H9 (cell line): ENCODE results near the gene ATRNL1. TPM values are rescaled to one million over a fixed set of nuclear protein-coding genes. Genes with fewer than 3 reads are reported as not detected.

Experiments used
- DNase-seq: peaks from one replicate; pipeline ENCODE4 v3.0.0-alpha.2; 2017
- H2AFZ ChIP-seq: one replicate; pipeline ENCODE4 v1.6.1; 2013; ENCODE audit warnings: mild to moderate bottlenecking, low read length, control low read depth, moderate library complexity
- H2AK5ac ChIP-seq: 2 replicates; pipeline ENCODE4 v1.6.1; 2013; ENCODE audit warnings: low read length, control low read depth, mixed read lengths; ENCODE audit not compliant: insufficient read length
- H2BK120ac ChIP-seq: one replicate; pipeline ENCODE4 v1.6.1; 2013; ENCODE audit warnings: low read depth, mild to moderate bottlenecking, low read length, control low read depth, inconsistent platforms; ENCODE audit not compliant: poor library complexity, severe bottlenecking
- H2BK12ac ChIP-seq: 2 replicates; pipeline ENCODE4 v1.6.1; 2013; ENCODE audit warnings: low read length, control low read depth, mixed read lengths, low read depth; ENCODE audit not compliant: insufficient read length
- H2BK15ac ChIP-seq: 2 replicates; pipeline ENCODE4 v1.6.1; 2013; ENCODE audit warnings: low read depth, low read length, control low read depth
- H2BK20ac ChIP-seq: one replicate; pipeline ENCODE4 v1.6.1; 2013; ENCODE audit warnings: low read depth, mild to moderate bottlenecking, low read length, control low read depth, inconsistent platforms; ENCODE audit not compliant: poor library complexity, severe bottlenecking
- H2BK5ac ChIP-seq: 2 replicates; pipeline ENCODE4 v1.6.1; 2013; ENCODE audit warnings: low read length, control low read depth, mixed read lengths; ENCODE audit not compliant: insufficient read length
- H3K14ac ChIP-seq: 2 replicates; pipeline ENCODE4 v1.6.1; 2013; ENCODE audit warnings: low read length, control low read depth; ENCODE audit not compliant: insufficient read depth
- H3K18ac ChIP-seq: 2 replicates; pipeline ENCODE4 v1.6.1; 2013; ENCODE audit warnings: low read depth, mild to moderate bottlenecking, mixed read lengths, low read length, control low read depth; ENCODE audit not compliant: insufficient read length
- H3K23ac ChIP-seq: 2 replicates; pipeline ENCODE4 v1.6.1; 2013; ENCODE audit warnings: low read length, control low read depth, mixed read lengths, low read depth; ENCODE audit not compliant: insufficient read length
- H3K23me2 ChIP-seq: 2 replicates; pipeline ENCODE4 v1.6.1; 2013; ENCODE audit warnings: low read depth, mild to moderate bottlenecking, mixed read lengths, low read length, control low read depth; ENCODE audit not compliant: insufficient read length, poor library complexity, severe bottlenecking
- H3K27ac ChIP-seq: 2 replicates; pipeline ENCODE4 v1.5.1; 2013; ENCODE audit warnings: low read length, control low read depth, mixed read lengths, low read depth; ENCODE audit not compliant: insufficient read length
- H3K27me3 ChIP-seq: 2 replicates; pipeline ENCODE4 v1.6.1; 2013; ENCODE audit warnings: low read length, control low read depth, inconsistent platforms; ENCODE audit not compliant: insufficient read depth
- H3K4ac ChIP-seq: 2 replicates; pipeline ENCODE4 v1.6.1; 2013; ENCODE audit warnings: low read depth, mild to moderate bottlenecking, control low read depth, inconsistent platforms, low read length, moderate library complexity
- H3K4me1 ChIP-seq: 2 replicates; pipeline ENCODE4 v1.6.1; 2013; ENCODE audit warnings: low read length, control low read depth, inconsistent platforms; ENCODE audit not compliant: insufficient read depth
- H3K4me2 ChIP-seq: 2 replicates; pipeline ENCODE4 v1.6.1; 2013; ENCODE audit warnings: low read length, control low read depth, mixed read lengths; ENCODE audit not compliant: insufficient read length, insufficient read depth
- H3K56ac ChIP-seq: 2 replicates; pipeline ENCODE4 v1.6.1; 2013; ENCODE audit warnings: low read depth, mild to moderate bottlenecking, mixed read lengths, low read length, control low read depth; ENCODE audit not compliant: insufficient read length
- H3K79me1 ChIP-seq: 2 replicates; pipeline ENCODE4 v1.6.1; 2013; ENCODE audit warnings: low read depth, mild to moderate bottlenecking, moderate library complexity, low read length, control low read depth, inconsistent platforms; ENCODE audit not compliant: insufficient read depth, poor library complexity, severe bottlenecking
- H3K79me2 ChIP-seq: 2 replicates; pipeline ENCODE4 v1.6.1; 2013; ENCODE audit warnings: low read length, control low read depth, inconsistent platforms; ENCODE audit not compliant: insufficient read depth
- H3K9ac ChIP-seq: 2 replicates; pipeline ENCODE4 v1.6.1; 2013; ENCODE audit warnings: low read length, control low read depth, mixed read lengths; ENCODE audit not compliant: insufficient read length; ENCODE audit errors: extremely low read depth
- H3K9me3 ChIP-seq: one replicate; pipeline ENCODE4 v1.6.1; 2013; ENCODE audit warnings: low read depth, low read length, inconsistent platforms; ENCODE audit not compliant: control insufficient read depth
- H3T11ph ChIP-seq: one replicate; pipeline ENCODE4 v1.6.1; 2013; ENCODE audit warnings: mild to moderate bottlenecking, low read length, control low read depth, inconsistent platforms
- H4K20me1 ChIP-seq: one replicate; pipeline ENCODE4 v1.6.1; 2013; ENCODE audit not compliant: control insufficient read depth, insufficient read length, insufficient read depth
- H4K5ac ChIP-seq: 2 replicates; pipeline ENCODE4 v1.6.1; 2013; ENCODE audit warnings: low read depth, mild to moderate bottlenecking, mixed read lengths, low read length, control low read depth; ENCODE audit not compliant: insufficient read length
- H4K8ac ChIP-seq: replicated peaks from 2 replicates; pipeline ENCODE4 v1.6.1; 2013; ENCODE audit warnings: low read length, control low read depth, mixed read lengths, low read depth; ENCODE audit not compliant: insufficient read length
- H4K91ac ChIP-seq: 2 replicates; pipeline ENCODE4 v1.6.1; 2013; ENCODE audit warnings: low read depth, mild to moderate bottlenecking, moderate library complexity, mixed read lengths, low read length, control low read depth; ENCODE audit not compliant: insufficient read length
- H3K27ac Mint-ChIP-seq, 3 experiments: 2 replicates in 2 of 3; 3 replicates in 1 of 3; pipeline ENCODE4 v1.8.0; 2020 to 2021; ENCODE audit warnings: mixed read lengths in 3 of 3, mild to moderate bottlenecking in 1 of 3, moderate library complexity in 1 of 3
- H3K27me3 Mint-ChIP-seq: 2 replicates; pipeline ENCODE4 v1.8.0; 2021; ENCODE audit warnings: low read depth, mild to moderate bottlenecking, moderate library complexity, mixed read lengths
- H3K36me3 Mint-ChIP-seq, 3 experiments: 2 replicates in 2 of 3; 3 replicates in 1 of 3; pipeline ENCODE4 v1.8.0; 2020 to 2021; ENCODE audit warnings: low read depth in 3 of 3, mixed read lengths in 3 of 3; ENCODE audit not compliant: insufficient read depth in 1 of 3
- H3K4me1 Mint-ChIP-seq, 2 experiments: 2 replicates each; pipeline ENCODE4 v1.8.0; 2020; ENCODE audit warnings: mixed read lengths in 2 of 2
- H3K4me3 Mint-ChIP-seq, 2 experiments: 2 replicates in 1 of 2; 3 replicates in 1 of 2; pipeline ENCODE4 v1.8.0; 2020 to 2021; ENCODE audit warnings: mild to moderate bottlenecking in 2 of 2, mixed read lengths in 2 of 2, moderate library complexity in 1 of 2
- H3K9me3 Mint-ChIP-seq, 2 experiments: 2 replicates in 1 of 2; 3 replicates in 1 of 2; pipeline ENCODE4 v1.8.0; 2020; ENCODE audit warnings: mild to moderate bottlenecking in 2 of 2, mixed read lengths in 2 of 2, moderate library complexity in 1 of 2
- WGBS: extraction: QIAGEN DNeasy Blood & Tissue Kit; methylation state at CpG from one replicate; pipeline ENCODE4 v1.1.7; 2013; ENCODE audit warnings: missing lambda C conversion rate, low lambda C conversion rate, mixed read lengths; ENCODE audit not compliant: insufficient read length; ENCODE audit errors: extremely low coverage; 5-methylcytosine and 5-hydroxymethylcytosine counted together
- total RNA-seq: library from RNA; stranded (reverse); gene quantifications from 2 replicates; pipeline ENCODE4 v1.2.1, GENCODE V29; 2021
- TF ChIP-seq, protein P1 (sequence below): fragments of 200-600 bp; sonication (generic); conservative IDR thresholded peaks from 3 replicates; pipeline ENCODE4 v1.8.0; 2021; ENCODE audit warnings: antibody characterized with exemption, mild to moderate bottlenecking

ATRNL1 gene
- total RNA-seq, 1 experiment from 2014 or later, result 9.2 TPM

DNA sequence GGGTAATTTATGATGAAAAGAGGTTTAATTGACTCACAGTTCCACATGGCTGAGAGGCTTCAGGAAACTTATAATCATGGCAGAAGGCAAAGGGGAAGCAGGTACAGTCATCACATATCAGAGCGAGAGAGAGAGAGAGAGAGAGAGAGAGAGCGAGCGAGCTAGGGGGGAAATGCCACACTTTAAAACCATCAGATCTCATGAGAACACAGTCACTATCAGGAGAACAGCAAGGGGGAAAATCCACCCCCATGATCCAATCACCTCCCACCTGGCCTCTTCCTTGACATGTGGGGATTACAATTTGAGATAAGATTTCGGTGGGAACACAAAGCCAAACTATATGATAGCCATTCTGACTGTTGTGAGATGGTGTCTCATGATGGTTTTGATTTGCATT lies 603.6 kb downstream of the ATRNL1 start:
- no peaks in the 10 kb centered on the region for H3K23me2 ChIP-seq
- H2AK5ac ChIP-seq, result no peak overlapping the region
- DNase-seq, result no peak
- H3K27me3 Mint-ChIP-seq, result no peaks in the 10 kb centered on the region
- H3K36me3 Mint-ChIP-seq, result no peaks in the 10 kb centered on the region
- H3K79me1 ChIP-seq, result no peaks in the 10 kb centered on the region
- no peaks in the 10 kb centered on the region for H3K4me1 ChIP-seq
- no peak overlapping the region for H2BK120ac ChIP-seq
- TF ChIP-seq, protein P1, sequence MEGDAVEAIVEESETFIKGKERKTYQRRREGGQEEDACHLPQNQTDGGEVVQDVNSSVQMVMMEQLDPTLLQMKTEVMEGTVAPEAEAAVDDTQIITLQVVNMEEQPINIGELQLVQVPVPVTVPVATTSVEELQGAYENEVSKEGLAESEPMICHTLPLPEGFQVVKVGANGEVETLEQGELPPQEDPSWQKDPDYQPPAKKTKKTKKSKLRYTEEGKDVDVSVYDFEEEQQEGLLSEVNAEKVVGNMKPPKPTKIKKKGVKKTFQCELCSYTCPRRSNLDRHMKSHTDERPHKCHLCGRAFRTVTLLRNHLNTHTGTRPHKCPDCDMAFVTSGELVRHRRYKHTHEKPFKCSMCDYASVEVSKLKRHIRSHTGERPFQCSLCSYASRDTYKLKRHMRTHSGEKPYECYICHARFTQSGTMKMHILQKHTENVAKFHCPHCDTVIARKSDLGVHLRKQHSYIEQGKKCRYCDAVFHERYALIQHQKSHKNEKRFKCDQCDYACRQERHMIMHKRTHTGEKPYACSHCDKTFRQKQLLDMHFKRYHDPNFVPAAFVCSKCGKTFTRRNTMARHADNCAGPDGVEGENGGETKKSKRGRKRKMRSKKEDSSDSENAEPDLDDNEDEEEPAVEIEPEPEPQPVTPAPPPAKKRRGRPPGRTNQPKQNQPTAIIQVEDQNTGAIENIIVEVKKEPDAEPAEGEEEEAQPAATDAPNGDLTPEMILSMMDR, result no peak
- H3K4me3 Mint-ChIP-seq, result no peak overlapping the region
- no peak overlapping the region for H2BK12ac ChIP-seq
- no CpG with 5 or more reads among the region's 4 CpGs for WGBS
- H2BK15ac ChIP-seq, result no peak overlapping the region
- no peak overlapping the region for H3K9ac ChIP-seq
- H3K4me2 ChIP-seq, result no peak overlapping the region
- no peak overlapping the region for H3K4ac ChIP-seq
- no peak overlapping the region for H2BK20ac ChIP-seq
- H3K27ac Mint-ChIP-seq, result no peak overlapping the region
- H3K56ac ChIP-seq, result no peak overlapping the region
- H3K9me3 Mint-ChIP-seq, result no peaks in the 10 kb centered on the region; a peak in 1 of 5 replicates
- H2AFZ ChIP-seq, result no peak overlapping the region
- H3K18ac ChIP-seq, result no peak overlapping the region
- H4K5ac ChIP-seq, result no peak overlapping the region
- H4K20me1 ChIP-seq, result no peaks in the 10 kb centered on the region
- H4K91ac ChIP-seq, result no peak overlapping the region
- H2BK5ac ChIP-seq, result no peak overlapping the region
- no peaks in the 10 kb centered on the region for H3K4me1 Mint-ChIP-seq
- no peak overlapping the region for H4K8ac ChIP-seq
- no peak overlapping the region for H3K27ac ChIP-seq
- no peak overlapping the region for H3K23ac ChIP-seq
- H3T11ph ChIP-seq, result no peak overlapping the region
- no peaks in the 10 kb centered on the region for H3K79me2 ChIP-seq
- no peak overlapping the region for H3K14ac ChIP-seq
- H3K27me3 ChIP-seq, result no peaks in the 10 kb centered on the region
- H3K9me3 ChIP-seq, result no peaks in the 10 kb centered on the region
